Measurements from ENCODE around the gene HECW1. TPM values are rescaled to one million over a fixed set of nuclear protein-coding genes. Genes with fewer than 3 reads are reported as not detected.

HECW1 gene
- total and polyA plus RNA-seq, 2 of the 13 experiments (the other 11 are each of a cell fraction or from before 2014, with no cell fraction given): not detected

- H3K27ac ChIP-seq (ENCODE audit: extremely low read length, insufficient read depth, low read length): no peak overlapping the region
- POLR2A ChIA-PET: no interaction called here
- CTCF ChIA-PET (ENCODE audit: low intra/inter-chr PET ratio, low total read pairs): no interaction called here
- in situ Hi-C loops (cut with HindIII; ENCODE audit: extremely low pct_ligation_motif_present, low pct_unique_long_range_greater_than_20kb): no loop called here
- no peaks in the 10 kb centered on the region for H4K20me1 ChIP-seq (ENCODE audit: insufficient read depth, low read length)
- no peaks in the 10 kb centered on the region for H3K9me3 ChIP-seq (ENCODE audit: low read length)
- H3K4me1 ChIP-seq (ENCODE audit: insufficient read depth, low read length): peaks cover 57% of the 10 kb centered on the region
- H3K79me2 ChIP-seq (ENCODE audit: insufficient read depth, low read length): no peaks in the 10 kb centered on the region
- no peaks in the 10 kb centered on the region for H3K36me3 ChIP-seq (replicated peaks in 1 of 2; ENCODE audit: control insufficient read depth in 1 of 2, insufficient read depth in 2 of 2, low read length in 2 of 2)
- no peak overlapping the region for H3K4me3 ChIP-seq (replicated peaks in 1 of 3; ENCODE audit: insufficient read depth in 1 of 3, low read depth in 2 of 3, low read length in 3 of 3)
- FAIRE-seq: no peak
- ATAC-seq: no peak
- no peak for DNase-seq (ENCODE audit: low spot score)
- intact Hi-C loops (cut with micrococcal nuclease; ENCODE audit: unreplicated experiment): no loop called here
- 79% methylated on average over 1 of the region's 1 CpG for WGBS (ENCODE audit: low lambda C conversion rate)
- no TSS peak for BruUV-seq (replicated peaks)
- TF ChIP-seq RAD21 (CRISPR knock-in tag; IDR thresholded peaks at IDR 0.05) (no peak), HNRNPK (IDR thresholded peaks at IDR 0.05; ENCODE audit: low read depth, low read length, poor library complexity, severe bottlenecking) (no peak), ZNF652 (CRISPR knock-in tag; IDR thresholded peaks at IDR 0.05; ENCODE audit: borderline replicate concordance, low read depth) (no peak), KLF6 (CRISPR knock-in tag; IDR thresholded peaks at IDR 0.05) (no peak), ZSCAN12 (CRISPR knock-in tag; IDR thresholded peaks at IDR 0.05) (no peak), PAX8 (CRISPR knock-in tag; IDR thresholded peaks at IDR 0.05; ENCODE audit: borderline replicate concordance) (no peak), NPAS2 (CRISPR knock-in tag; IDR thresholded peaks at IDR 0.05; ENCODE audit: borderline replicate concordance) (no peak), ZNF570 (CRISPR knock-in tag; IDR thresholded peaks at IDR 0.05; ENCODE audit: borderline replicate concordance) (no peak)
- no peak overlapping the region for H3K9ac ChIP-seq (ENCODE audit: insufficient read depth, low read depth, low read length)
- H2AFZ ChIP-seq (ENCODE audit: low read length): no peak overlapping the region
- no peaks in the 10 kb centered on the region for H3K27me3 ChIP-seq (ENCODE audit: control insufficient read depth in 1 of 2, insufficient read depth in 2 of 2, low read length in 2 of 2)
- no peak overlapping the region for H3K4me2 ChIP-seq (ENCODE audit: low read depth, low read length)
These were observed 396.0 kb downstream of the HECW1 start for GRCh38 chr7:43508461-43508860.

GRCh38 chr7:43509906-43510305 lies 397.5 kb downstream of the HECW1 start:
- DNase-seq (ENCODE audit: low spot score): no peak
- 79% methylated on average over 3 of the region's 4 CpGs for WGBS (ENCODE audit: low lambda C conversion rate)
- no TSS peak for BruUV-seq (replicated peaks)
- H3K9ac ChIP-seq (ENCODE audit: insufficient read depth, low read depth, low read length): no peak overlapping the region
- H3K4me2 ChIP-seq (ENCODE audit: low read depth, low read length): no peak overlapping the region
- no peak overlapping the region for H3K27ac ChIP-seq (ENCODE audit: extremely low read length, insufficient read depth, low read length)
- H3K27me3 ChIP-seq (ENCODE audit: control insufficient read depth in 1 of 2, insufficient read depth in 2 of 2, low read length in 2 of 2): no peaks in the 10 kb centered on the region
- no peaks in the 10 kb centered on the region for H3K79me2 ChIP-seq (ENCODE audit: insufficient read depth, low read length)
- H4K20me1 ChIP-seq (ENCODE audit: insufficient read depth, low read length): no peaks in the 10 kb centered on the region
- CTCF ChIA-PET (ENCODE audit: low intra/inter-chr PET ratio, low total read pairs): no interaction called here
- POLR2A ChIA-PET: no interaction called here
- peaks cover 50% of the 10 kb centered on the region for H3K4me1 ChIP-seq (ENCODE audit: insufficient read depth, low read length)
- H3K36me3 ChIP-seq (replicated peaks in 1 of 2; ENCODE audit: control insufficient read depth in 1 of 2, insufficient read depth in 2 of 2, low read length in 2 of 2): no peaks in the 10 kb centered on the region
- H2AFZ ChIP-seq (ENCODE audit: low read length): no peak overlapping the region
- ATAC-seq: no peak
- in situ Hi-C loops (cut with HindIII; ENCODE audit: extremely low pct_ligation_motif_present, low pct_unique_long_range_greater_than_20kb): no loop called here
- no peak for FAIRE-seq
- no peaks in the 10 kb centered on the region for H3K9me3 ChIP-seq (ENCODE audit: low read length)
- intact Hi-C loops (cut with micrococcal nuclease; ENCODE audit: unreplicated experiment): loop anchor here (5.0 kb wide), 1 partner anchor 72 kb away; the partner anchor contains the start of gene STK17A
- H3K4me3 ChIP-seq (replicated peaks in 1 of 3; ENCODE audit: insufficient read depth in 1 of 3, low read depth in 2 of 3, low read length in 3 of 3): no peak overlapping the region
- TF ChIP-seq SATB2 (CRISPR knock-in tag; IDR thresholded peaks at IDR 0.05) (no peak), ZNF710 (CRISPR knock-in tag; IDR thresholded peaks at IDR 0.05; ENCODE audit: borderline replicate concordance) (no peak), NR2F1 (CRISPR knock-in tag; IDR thresholded peaks at IDR 0.05) (no peak), MYPOP (CRISPR knock-in tag; IDR thresholded peaks at IDR 0.05) (no peak), RFXANK (CRISPR knock-in tag; IDR thresholded peaks at IDR 0.05) (no peak), TBX3 (IDR thresholded peaks at IDR 0.05; ENCODE audit: borderline replicate concordance) (no peak), GFI1 (CRISPR knock-in tag; IDR thresholded peaks at IDR 0.05; ENCODE audit: borderline replicate concordance) (no peak), PREB (CRISPR knock-in tag; IDR thresholded peaks at IDR 0.05) (no peak), ZC3H13 (CRISPR knock-in tag; IDR thresholded peaks at IDR 0.05) (no peak)

Data from HepG2 (cell line).